ENCODE results near the gene POLG2. TPM values are rescaled to one million over a fixed set of nuclear protein-coding genes. Genes with fewer than 3 reads are reported as not detected.
"Not testable (repeated sequence)": the region's sequence is repeated elsewhere in the genome, so short reads cannot be mapped to it uniquely, and the experiment has no call there.

POLG2 gene
- total RNA-seq, 1 experiment from 2014 or later: 42.7 TPM

GRCh38 chr17:64459818-64460217, 37.0 kb downstream of the POLG2 start:
- H3K36me3 Mint-ChIP-seq; POLR2A ChIA-PET; H3K4me3 Mint-ChIP-seq; ATAC-seq; H3K4me1 Mint-ChIP-seq; H3K27ac Mint-ChIP-seq; DNase-seq (ENCODE audit: low spot score); H3K27me3 Mint-ChIP-seq (ENCODE audit: low read depth); H3K9me3 Mint-ChIP-seq: not testable (repeated sequence)
- peak; percentile 90 for TF ChIP-seq HMGA2 (CRISPR knock-in tag; IDR thresholded peaks at IDR 0.05)
- CTCF ChIA-PET: interaction anchor here (1.5 kb wide), 1 partner anchor 41 kb away, joined by 3 read pairs; no protein-coding TSS in a partner anchor

- POLR2A ChIA-PET: no interaction called here
- H3K27ac Mint-ChIP-seq: no peak overlapping the region; the same call in 1 of the 2 replicates
These were observed 37.5 kb downstream of the POLG2 start for GRCh38 chr17:64459284-64459747.

More at GRCh38 chr17:64459284-64459747, 37.5 kb downstream of the POLG2 start:
- Mint-ChIP-seq H3K4me3 (no peak overlapping the region), H3K36me3 (no peaks in the 10 kb centered on the region), H3K27me3 (ENCODE audit: low read depth) (no peaks in the 10 kb centered on the region), H3K9me3 (no peaks in the 10 kb centered on the region), H3K4me1 (no peaks in the 10 kb centered on the region)
- TF ChIP-seq, protein P1, sequence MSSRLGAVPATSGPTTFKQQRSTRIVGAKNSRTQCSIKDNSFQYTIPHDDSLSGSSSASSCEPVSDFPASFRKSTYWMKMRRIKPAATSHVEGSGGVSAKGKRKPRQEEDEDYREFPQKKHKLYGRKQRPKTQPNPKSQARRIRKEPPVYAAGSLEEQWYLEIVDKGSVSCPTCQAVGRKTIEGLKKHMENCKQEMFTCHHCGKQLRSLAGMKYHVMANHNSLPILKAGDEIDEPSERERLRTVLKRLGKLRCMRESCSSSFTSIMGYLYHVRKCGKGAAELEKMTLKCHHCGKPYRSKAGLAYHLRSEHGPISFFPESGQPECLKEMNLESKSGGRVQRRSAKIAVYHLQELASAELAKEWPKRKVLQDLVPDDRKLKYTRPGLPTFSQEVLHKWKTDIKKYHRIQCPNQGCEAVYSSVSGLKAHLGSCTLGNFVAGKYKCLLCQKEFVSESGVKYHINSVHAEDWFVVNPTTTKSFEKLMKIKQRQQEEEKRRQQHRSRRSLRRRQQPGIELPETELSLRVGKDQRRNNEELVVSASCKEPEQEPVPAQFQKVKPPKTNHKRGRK (CRISPR knock-in tag; IDR thresholded peaks at IDR 0.05; ENCODE audit: borderline replicate concordance): no peak
- no peak for TF ChIP-seq ZNF138 (CRISPR knock-in tag; conservative IDR thresholded peaks at IDR 0.05)
- no peak for TF ChIP-seq FOXK1 (CRISPR knock-in tag; IDR thresholded peaks at IDR 0.05)
- TF ChIP-seq, protein P2, sequence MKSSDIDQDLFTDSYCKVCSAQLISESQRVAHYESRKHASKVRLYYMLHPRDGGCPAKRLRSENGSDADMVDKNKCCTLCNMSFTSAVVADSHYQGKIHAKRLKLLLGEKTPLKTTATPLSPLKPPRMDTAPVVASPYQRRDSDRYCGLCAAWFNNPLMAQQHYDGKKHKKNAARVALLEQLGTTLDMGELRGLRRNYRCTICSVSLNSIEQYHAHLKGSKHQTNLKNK (CRISPR knock-in tag; IDR thresholded peaks at IDR 0.05): no peak
- TF ChIP-seq SMAD4 (CRISPR knock-in tag; IDR thresholded peaks at IDR 0.05): no peak
- no peak for TF ChIP-seq JUN (CRISPR knock-in tag; IDR thresholded peaks at IDR 0.05)
- no peak for TF ChIP-seq FOXJ3 (CRISPR knock-in tag; IDR thresholded peaks at IDR 0.05; ENCODE audit: borderline replicate concordance)
- no peak for TF ChIP-seq SOX15 (CRISPR knock-in tag; IDR thresholded peaks at IDR 0.05)
- TF ChIP-seq GTF2I (CRISPR knock-in tag; conservative IDR thresholded peaks at IDR 0.05): no peak
- no peak for TF ChIP-seq ATF1 (CRISPR knock-in tag; IDR thresholded peaks at IDR 0.05)
- TF ChIP-seq, protein P3, sequence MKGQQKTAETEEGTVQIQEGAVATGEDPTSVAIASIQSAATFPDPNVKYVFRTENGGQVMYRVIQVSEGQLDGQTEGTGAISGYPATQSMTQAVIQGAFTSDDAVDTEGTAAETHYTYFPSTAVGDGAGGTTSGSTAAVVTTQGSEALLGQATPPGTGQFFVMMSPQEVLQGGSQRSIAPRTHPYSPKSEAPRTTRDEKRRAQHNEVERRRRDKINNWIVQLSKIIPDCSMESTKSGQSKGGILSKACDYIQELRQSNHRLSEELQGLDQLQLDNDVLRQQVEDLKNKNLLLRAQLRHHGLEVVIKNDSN (CRISPR knock-in tag; IDR thresholded peaks at IDR 0.05): no peak
- no peak for TF ChIP-seq ATF3 (CRISPR knock-in tag; conservative IDR thresholded peaks at IDR 0.05)
- TF ChIP-seq ZBTB43 (CRISPR knock-in tag; IDR thresholded peaks at IDR 0.05): no peak
- TF ChIP-seq CREB1 (CRISPR knock-in tag; IDR thresholded peaks at IDR 0.05): no peak
- TF ChIP-seq ZNF232 (CRISPR knock-in tag; IDR thresholded peaks at IDR 0.05): no peak
- no peak for TF ChIP-seq MLX (CRISPR knock-in tag; IDR thresholded peaks at IDR 0.05)
- TF ChIP-seq TEAD1 (CRISPR knock-in tag; IDR thresholded peaks at IDR 0.05): no peak
- no peak for TF ChIP-seq AFF4 (CRISPR knock-in tag; IDR thresholded peaks at IDR 0.05; ENCODE audit: borderline replicate concordance)
- TF ChIP-seq CTCF (IDR thresholded peaks at IDR 0.05): no peak
- no peak for TF ChIP-seq ETV6 (CRISPR knock-in tag; IDR thresholded peaks at IDR 0.05)
- CTCF ChIA-PET: interaction anchor here (1.5 kb wide), 1 partner anchor 41 kb away, joined by 3 read pairs; no protein-coding TSS in a partner anchor
- no peak for ATAC-seq
- DNase-seq (ENCODE audit: low spot score): no peak
